Measurements from ENCODE around the gene CTBP1.
"Not testable (repeated sequence)": the region's sequence is repeated elsewhere in the genome, so short reads cannot be mapped to it uniquely, and the experiment has no call there.

Gene CTBP1

DNA sequence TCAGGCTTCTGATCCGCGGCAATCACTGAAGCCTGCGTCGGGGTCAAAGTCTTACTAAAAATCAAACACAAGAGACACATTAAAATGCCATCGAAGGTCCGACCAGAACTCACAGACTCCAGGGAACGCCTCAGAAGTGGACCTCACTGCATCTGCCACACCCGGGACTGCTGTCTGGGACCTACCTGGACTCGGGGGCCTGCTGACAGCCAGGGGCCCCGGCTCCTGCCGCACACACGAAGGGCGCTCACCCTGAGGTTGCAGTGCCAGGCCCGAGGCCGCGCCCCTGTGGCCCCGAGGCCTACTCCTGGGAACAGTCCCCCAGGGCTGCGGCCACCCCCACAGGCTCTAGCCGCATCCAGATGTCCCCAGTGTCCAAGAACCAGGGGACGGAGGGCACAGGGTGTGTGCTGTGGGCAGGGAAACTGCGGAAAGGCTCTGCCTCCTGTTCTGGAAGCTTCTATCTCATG is 7.4 kb downstream of the CTBP1 start:
- Histone ChIP-seq H3K4me1 (ENCODE audit: control insufficient read depth, insufficient read depth, low read length) (peaks cover 48% of the 10 kb centered on the region), H3K36me3 (ENCODE audit: insufficient read depth, low read length) (peaks cover 40% of the 10 kb centered on the region), H3K9ac (ENCODE audit: low read depth, low read length) (no peak overlapping the region)

GRCh38 chr4:1240721-1241465 is 8.0 kb downstream of the CTBP1 start:
- Histone ChIP-seq H3K9me3 (replicated peaks; ENCODE audit: low read length) (no peaks in the 10 kb centered on the region), H3K4me2 (ENCODE audit: low read length) (no peak overlapping the region), H3K4me1 (ENCODE audit: control insufficient read depth, insufficient read depth, low read length) (peaks cover 42% of the 10 kb centered on the region), H3K9ac (ENCODE audit: low read depth, low read length) (no peak overlapping the region), H3K4me3 (ENCODE audit: low read length) (no peak overlapping the region), H3K27me3 (ENCODE audit: control insufficient read depth, insufficient read depth, low read length) (no peaks in the 10 kb centered on the region), H3K36me3 (ENCODE audit: insufficient read depth, low read length) (peaks cover 46% of the 10 kb centered on the region)

More for the DNA sequence above, 7.4 kb downstream of the CTBP1 start:
- Histone ChIP-seq H3K4me3 (ENCODE audit: low read length) (no peak overlapping the region), H3K27me3 (ENCODE audit: control insufficient read depth, insufficient read depth, low read length) (no peaks in the 10 kb centered on the region), H3K4me2 (ENCODE audit: low read length) (no peak overlapping the region), H3K9me3 (replicated peaks; ENCODE audit: low read length) (no peaks in the 10 kb centered on the region)

GRCh38 chr4:1239950-1240307 is 9.0 kb downstream of the CTBP1 start:
- no peak overlapping the region for H3K4me3 ChIP-seq (ENCODE audit: low read length)
- H3K4me2 ChIP-seq (ENCODE audit: low read length): no peak overlapping the region
- H3K4me1 ChIP-seq (ENCODE audit: control insufficient read depth, insufficient read depth, low read length): peaks cover 33% of the 10 kb centered on the region
- H3K27me3 ChIP-seq (ENCODE audit: control insufficient read depth, insufficient read depth, low read length): no peaks in the 10 kb centered on the region
- H3K9me3 ChIP-seq (replicated peaks; ENCODE audit: low read length): no peaks in the 10 kb centered on the region
- H3K36me3 ChIP-seq (ENCODE audit: insufficient read depth, low read length): peaks cover 55% of the 10 kb centered on the region
- H3K9ac ChIP-seq (ENCODE audit: low read depth, low read length): no peak overlapping the region

DNA sequence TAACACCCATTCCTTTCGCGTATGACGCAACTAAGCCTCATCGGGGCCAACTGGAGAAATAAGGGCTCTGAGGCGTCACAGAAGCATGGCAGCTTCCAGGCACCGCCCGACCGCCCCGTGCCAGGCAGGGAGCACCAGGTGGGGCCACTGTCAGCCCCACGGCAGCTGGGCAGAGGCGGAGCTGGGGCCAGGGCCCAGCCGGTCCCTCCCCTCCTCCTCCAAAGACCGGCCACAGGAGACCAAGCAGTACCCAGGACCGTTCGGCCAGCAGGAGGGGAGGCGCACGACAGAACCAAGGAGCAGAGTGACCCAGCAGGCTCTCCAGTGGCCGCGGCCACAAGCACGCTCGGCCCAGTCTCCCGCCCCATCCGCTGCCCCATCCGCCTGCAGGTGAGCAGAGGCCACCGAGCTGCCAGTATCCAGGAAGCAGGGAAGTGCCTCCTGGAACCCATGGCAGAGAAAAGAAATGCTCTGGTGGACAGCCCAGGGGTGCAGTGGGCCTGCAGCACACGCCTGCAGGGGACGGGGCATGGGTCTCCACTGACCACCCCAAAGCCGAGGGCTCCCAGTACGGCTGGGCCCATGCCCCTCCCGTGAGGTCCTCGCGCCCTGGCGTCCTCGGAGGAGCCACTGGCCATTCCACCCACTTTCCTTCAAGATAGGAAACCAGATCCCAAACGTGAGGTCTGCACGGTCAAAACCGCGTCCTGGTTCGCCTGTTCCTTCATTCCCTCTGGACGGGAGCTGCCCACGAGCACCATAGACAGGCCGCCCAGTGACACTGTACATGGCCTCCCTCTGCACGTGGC is 9.6 kb downstream of the CTBP1 start:
- Histone ChIP-seq H3K27me3 (ENCODE audit: control insufficient read depth, insufficient read depth, low read length) (no peaks in the 10 kb centered on the region), H3K9me3 (replicated peaks; ENCODE audit: low read length) (no peaks in the 10 kb centered on the region), H3K4me3 (ENCODE audit: low read length) (no peak overlapping the region), H3K4me2 (ENCODE audit: low read length) (no peak overlapping the region), H3K36me3 (ENCODE audit: insufficient read depth, low read length) (peaks cover 61% of the 10 kb centered on the region), H3K9ac (ENCODE audit: low read depth, low read length) (no peak overlapping the region), H3K4me1 (ENCODE audit: control insufficient read depth, insufficient read depth, low read length) (peaks cover 33% of the 10 kb centered on the region)

GRCh38 chr4:1238676-1239000 is 10.3 kb downstream of the CTBP1 start:
- H3K4me1 ChIP-seq (ENCODE audit: control insufficient read depth, insufficient read depth, low read length): peaks cover 33% of the 10 kb centered on the region
- H3K4me3 ChIP-seq (ENCODE audit: low read length): no peak overlapping the region
- peaks cover 67% of the 10 kb centered on the region for H3K36me3 ChIP-seq (ENCODE audit: insufficient read depth, low read length)
- no peak overlapping the region for H3K4me2 ChIP-seq (ENCODE audit: low read length)
- no peaks in the 10 kb centered on the region for H3K27me3 ChIP-seq (ENCODE audit: control insufficient read depth, insufficient read depth, low read length)
- H3K9me3 ChIP-seq (replicated peaks; ENCODE audit: low read length): no peaks in the 10 kb centered on the region
- no peak overlapping the region for H3K9ac ChIP-seq (ENCODE audit: low read depth, low read length)

DNA sequence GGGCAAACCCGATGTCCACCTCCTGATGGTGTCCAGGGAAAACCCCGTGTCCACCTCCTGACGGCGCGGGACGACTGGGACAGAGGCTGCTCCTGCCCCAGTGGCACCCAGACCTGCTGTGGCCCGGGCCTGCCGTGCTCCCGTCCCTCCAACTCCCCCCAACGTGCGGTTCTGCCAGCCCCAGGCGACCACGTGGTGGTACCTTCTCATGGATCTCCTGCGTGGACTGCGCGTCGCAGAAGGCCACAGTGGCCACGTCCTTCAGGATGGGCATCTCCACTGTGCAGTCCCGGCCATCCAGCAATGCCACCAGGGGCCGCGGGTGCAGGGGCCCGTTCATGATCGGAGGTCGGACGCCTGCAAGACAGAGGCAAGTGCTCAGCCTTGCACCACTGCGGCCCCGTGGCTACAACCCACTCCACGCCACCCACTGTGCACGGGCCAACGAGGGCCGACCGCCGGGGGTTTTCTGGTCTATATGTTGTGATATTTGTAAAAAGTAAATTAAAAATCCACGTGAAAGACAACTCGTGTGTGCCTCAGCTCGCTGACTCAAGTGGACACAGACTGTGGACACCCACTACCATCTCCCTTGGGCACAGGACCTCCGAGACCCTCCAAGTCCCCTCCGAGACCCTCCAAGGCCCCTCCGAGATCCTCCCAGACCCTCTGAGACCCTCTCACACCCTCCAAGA is 10.8 kb downstream of the CTBP1 start:
- H3K36me3 ChIP-seq (ENCODE audit: insufficient read depth, low read length): peaks cover 71% of the 10 kb centered on the region
- no peak overlapping the region for H3K4me2 ChIP-seq (ENCODE audit: low read length)
- peaks cover 32% of the 10 kb centered on the region for H3K4me1 ChIP-seq (ENCODE audit: control insufficient read depth, insufficient read depth, low read length)
- H3K27me3 ChIP-seq (ENCODE audit: control insufficient read depth, insufficient read depth, low read length): no peaks in the 10 kb centered on the region
- no peak overlapping the region for H3K4me3 ChIP-seq (ENCODE audit: low read length)
- H3K9me3 ChIP-seq (replicated peaks; ENCODE audit: low read length): no peaks in the 10 kb centered on the region
- H3K9ac ChIP-seq (ENCODE audit: low read depth, low read length): no peak overlapping the region

- not testable (repeated sequence) for H3K4me3 ChIP-seq (ENCODE audit: low read length); H3K4me2 ChIP-seq (ENCODE audit: low read length)
Observed at GRCh38 chr4:1237261-1237660, 11.7 kb downstream of the CTBP1 start.

DNA sequence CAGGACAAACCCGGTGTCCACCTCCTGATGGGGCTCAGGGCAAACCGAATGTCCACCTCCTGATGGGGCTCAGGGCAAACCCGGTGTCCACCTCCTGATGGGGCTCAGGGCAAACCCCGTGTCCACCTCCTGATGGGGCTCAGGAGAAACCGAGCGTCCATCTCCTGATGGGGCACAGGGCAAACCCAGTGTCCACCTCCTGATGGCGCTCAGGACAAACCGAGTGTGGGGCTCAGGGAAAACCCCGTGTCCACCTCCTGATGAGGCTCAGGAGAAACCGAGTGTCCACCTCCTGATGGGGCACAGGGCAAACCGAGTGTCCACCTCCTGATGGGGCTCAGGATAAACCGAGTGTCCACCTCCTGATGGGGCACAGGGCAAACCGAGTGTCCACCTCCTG is 12.1 kb downstream of the CTBP1 start:
- peaks cover 19% of the 10 kb centered on the region for H3K4me1 ChIP-seq (ENCODE audit: control insufficient read depth, insufficient read depth, low read length)
- H3K4me2 ChIP-seq (ENCODE audit: low read length); H3K4me3 ChIP-seq (ENCODE audit: low read length); H3K9ac ChIP-seq (ENCODE audit: low read depth, low read length); H3K27me3 ChIP-seq (ENCODE audit: control insufficient read depth, insufficient read depth, low read length); H3K9me3 ChIP-seq (replicated peaks; ENCODE audit: low read length): not testable (repeated sequence)
- peaks cover 79% of the 10 kb centered on the region for H3K36me3 ChIP-seq (ENCODE audit: insufficient read depth, low read length)

More at GRCh38 chr4:1237261-1237660, 11.7 kb downstream of the CTBP1 start:
- H3K9me3 ChIP-seq (replicated peaks; ENCODE audit: low read length); H3K27me3 ChIP-seq (ENCODE audit: control insufficient read depth, insufficient read depth, low read length); H3K9ac ChIP-seq (ENCODE audit: low read depth, low read length): not testable (repeated sequence)
- H3K4me1 ChIP-seq (ENCODE audit: control insufficient read depth, insufficient read depth, low read length): peaks cover 23% of the 10 kb centered on the region
- peaks cover 79% of the 10 kb centered on the region for H3K36me3 ChIP-seq (ENCODE audit: insufficient read depth, low read length)

DNA sequence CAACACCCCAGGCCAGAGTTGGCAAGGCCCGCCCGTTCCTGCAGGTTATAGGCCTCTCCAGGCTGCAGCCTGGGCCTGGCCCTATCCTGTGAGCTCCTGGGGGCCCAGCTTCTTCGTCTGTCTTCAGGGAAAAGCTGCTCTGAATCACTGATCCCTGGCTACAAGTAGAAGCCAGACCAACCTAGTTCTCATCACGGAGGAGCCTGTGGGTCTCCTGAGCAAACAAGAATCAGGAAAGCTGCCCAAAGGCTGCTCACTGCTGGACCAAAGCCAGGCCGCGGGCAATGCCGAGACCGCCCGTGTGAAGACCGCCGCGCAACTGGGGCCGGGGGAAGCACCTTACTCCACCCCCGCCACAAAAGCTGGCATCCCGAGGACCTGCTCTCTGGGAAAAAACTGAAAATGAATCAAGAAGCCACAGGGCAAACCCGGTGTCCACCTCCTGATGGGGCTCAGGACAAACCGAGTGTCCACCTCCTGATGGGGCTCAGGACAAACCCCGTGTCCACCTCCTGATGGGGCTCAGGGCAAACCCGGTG is 12.8 kb downstream of the CTBP1 start:
- Histone ChIP-seq H3K9me3 (replicated peaks; ENCODE audit: low read length) (no peaks in the 10 kb centered on the region), H3K27me3 (ENCODE audit: control insufficient read depth, insufficient read depth, low read length) (no peaks in the 10 kb centered on the region), H3K36me3 (ENCODE audit: insufficient read depth, low read length) (peaks cover 82% of the 10 kb centered on the region), H3K4me1 (ENCODE audit: control insufficient read depth, insufficient read depth, low read length) (peaks cover 17% of the 10 kb centered on the region), H3K4me3 (ENCODE audit: low read length) (no peak overlapping the region), H3K4me2 (ENCODE audit: low read length) (no peak overlapping the region), H3K9ac (ENCODE audit: low read depth, low read length) (no peak overlapping the region)

GRCh38 chr4:1235381-1236102 is 13.4 kb downstream of the CTBP1 start:
- no peak overlapping the region for H3K9ac ChIP-seq (ENCODE audit: low read depth, low read length)
- H3K9me3 ChIP-seq (replicated peaks; ENCODE audit: low read length): no peaks in the 10 kb centered on the region
- H3K4me3 ChIP-seq (ENCODE audit: low read length): no peak overlapping the region
- H3K4me2 ChIP-seq (ENCODE audit: low read length): no peak overlapping the region
- H3K27me3 ChIP-seq (ENCODE audit: control insufficient read depth, insufficient read depth, low read length): no peaks in the 10 kb centered on the region
- peaks cover 17% of the 10 kb centered on the region for H3K4me1 ChIP-seq (ENCODE audit: control insufficient read depth, insufficient read depth, low read length)
- H3K36me3 ChIP-seq (ENCODE audit: insufficient read depth, low read length): peaks cover 81% of the 10 kb centered on the region

DNA sequence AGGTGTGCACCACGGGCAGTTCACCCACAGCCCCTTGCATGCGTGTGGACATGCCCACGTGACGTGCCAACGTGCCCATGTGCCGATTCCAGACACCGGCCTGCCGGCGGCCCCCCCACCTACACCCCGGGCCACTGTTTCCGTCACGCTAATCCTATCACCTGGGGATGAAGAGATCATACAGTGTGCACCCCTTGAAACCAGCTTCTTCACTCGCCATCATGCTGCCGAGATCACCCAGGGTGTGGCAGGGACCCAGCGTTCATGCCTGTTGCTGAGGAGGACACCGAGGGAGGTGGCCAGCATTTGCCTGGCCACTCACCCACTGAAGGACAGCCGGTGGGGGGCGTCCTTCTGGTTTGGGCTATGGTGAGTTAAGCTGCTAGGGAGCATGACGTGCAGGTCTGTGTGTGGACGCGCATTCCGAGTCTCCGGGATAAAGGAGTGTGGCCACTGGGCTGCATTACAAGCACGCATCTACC is 14.1 kb downstream of the CTBP1 start:
- Histone ChIP-seq H3K4me1 (ENCODE audit: control insufficient read depth, insufficient read depth, low read length) (peaks cover 17% of the 10 kb centered on the region), H3K36me3 (ENCODE audit: insufficient read depth, low read length) (peaks cover 84% of the 10 kb centered on the region), H3K9ac (ENCODE audit: low read depth, low read length) (no peak overlapping the region), H3K4me2 (ENCODE audit: low read length) (no peak overlapping the region), H3K4me3 (ENCODE audit: low read length) (no peak overlapping the region), H3K9me3 (replicated peaks; ENCODE audit: low read length) (no peaks in the 10 kb centered on the region), H3K27me3 (ENCODE audit: control insufficient read depth, insufficient read depth, low read length) (no peaks in the 10 kb centered on the region)

All from skeletal muscle satellite cell (primary cell).